Measurements from ENCODE around the gene PDE4D. TPM values are rescaled to one million over a fixed set of nuclear protein-coding genes. Genes with fewer than 3 reads are reported as not detected.

The PDE4D gene
- total RNA-seq, 1 donor from 2014 or later: 13.2 TPM

DNA sequence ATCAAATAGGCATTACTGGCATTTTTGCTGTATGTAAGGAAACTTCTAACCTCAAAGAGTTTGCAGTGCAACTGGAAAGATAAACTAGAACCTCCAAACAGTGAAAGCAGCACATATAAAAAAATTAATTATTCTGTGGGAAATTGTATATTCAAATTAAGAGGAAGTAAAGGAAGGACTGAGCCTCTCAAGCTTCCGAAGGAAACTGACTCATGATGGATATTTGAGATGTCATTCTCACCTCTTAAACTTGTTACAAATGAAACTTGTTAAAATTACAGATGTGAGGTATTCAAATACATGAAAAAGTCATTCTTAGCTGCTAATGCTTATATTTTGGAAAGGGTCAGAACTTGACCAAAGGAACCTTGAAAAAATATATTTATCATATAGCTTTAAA lies 538.7 kb downstream of the PDE4D start:
- TF ChIP-seq, protein P1, sequence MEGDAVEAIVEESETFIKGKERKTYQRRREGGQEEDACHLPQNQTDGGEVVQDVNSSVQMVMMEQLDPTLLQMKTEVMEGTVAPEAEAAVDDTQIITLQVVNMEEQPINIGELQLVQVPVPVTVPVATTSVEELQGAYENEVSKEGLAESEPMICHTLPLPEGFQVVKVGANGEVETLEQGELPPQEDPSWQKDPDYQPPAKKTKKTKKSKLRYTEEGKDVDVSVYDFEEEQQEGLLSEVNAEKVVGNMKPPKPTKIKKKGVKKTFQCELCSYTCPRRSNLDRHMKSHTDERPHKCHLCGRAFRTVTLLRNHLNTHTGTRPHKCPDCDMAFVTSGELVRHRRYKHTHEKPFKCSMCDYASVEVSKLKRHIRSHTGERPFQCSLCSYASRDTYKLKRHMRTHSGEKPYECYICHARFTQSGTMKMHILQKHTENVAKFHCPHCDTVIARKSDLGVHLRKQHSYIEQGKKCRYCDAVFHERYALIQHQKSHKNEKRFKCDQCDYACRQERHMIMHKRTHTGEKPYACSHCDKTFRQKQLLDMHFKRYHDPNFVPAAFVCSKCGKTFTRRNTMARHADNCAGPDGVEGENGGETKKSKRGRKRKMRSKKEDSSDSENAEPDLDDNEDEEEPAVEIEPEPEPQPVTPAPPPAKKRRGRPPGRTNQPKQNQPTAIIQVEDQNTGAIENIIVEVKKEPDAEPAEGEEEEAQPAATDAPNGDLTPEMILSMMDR (IDR thresholded peaks at IDR 0.05; ENCODE audit: partially characterized antibody, unreplicated experiment): no peak
- peaks cover 17% of the 10 kb centered on the region for H3K4me1 Mint-ChIP-seq (ENCODE audit: low read depth, unreplicated experiment)
- no peaks in the 10 kb centered on the region for H3K9me3 Mint-ChIP-seq (ENCODE audit: unreplicated experiment)
- no peaks in the 10 kb centered on the region for H3K27me3 Mint-ChIP-seq (ENCODE audit: unreplicated experiment)
- no peak overlapping the region for H3K27ac Mint-ChIP-seq (ENCODE audit: unreplicated experiment)
- H3K36me3 Mint-ChIP-seq (ENCODE audit: unreplicated experiment): no peaks in the 10 kb centered on the region
- no peak overlapping the region for H3K4me3 Mint-ChIP-seq (ENCODE audit: unreplicated experiment)
- DNase-seq: no peak

DNA sequence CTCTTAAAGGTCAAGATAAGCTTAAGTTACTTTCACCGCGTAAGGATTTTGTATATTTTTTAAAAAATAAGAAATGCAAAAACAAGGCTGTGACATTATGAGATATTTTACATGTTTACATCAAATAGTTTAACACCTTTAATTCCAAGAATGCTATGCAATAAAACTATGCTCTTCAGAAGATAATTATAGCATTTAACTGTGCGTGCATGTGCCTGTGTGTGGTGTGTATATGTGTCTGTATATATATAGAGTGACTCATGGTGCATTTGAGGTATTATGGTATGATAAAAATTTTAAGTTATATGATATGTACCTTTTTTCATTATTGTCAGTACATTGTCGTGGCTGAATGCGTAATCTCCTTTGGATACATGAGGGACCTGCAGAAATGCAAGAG lies 539.3 kb downstream of the PDE4D start:
- peaks cover 16% of the 10 kb centered on the region for H3K4me1 Mint-ChIP-seq (ENCODE audit: low read depth, unreplicated experiment)
- no peak overlapping the region for H3K27ac Mint-ChIP-seq (ENCODE audit: unreplicated experiment)
- no peaks in the 10 kb centered on the region for H3K27me3 Mint-ChIP-seq (ENCODE audit: unreplicated experiment)
- no peak for DNase-seq
- H3K9me3 Mint-ChIP-seq (ENCODE audit: unreplicated experiment): no peaks in the 10 kb centered on the region
- no peaks in the 10 kb centered on the region for H3K36me3 Mint-ChIP-seq (ENCODE audit: unreplicated experiment)
- no peak overlapping the region for H3K4me3 Mint-ChIP-seq (ENCODE audit: unreplicated experiment)
- TF ChIP-seq, protein P1 (IDR thresholded peaks at IDR 0.05; ENCODE audit: partially characterized antibody, unreplicated experiment): no peak

DNA sequence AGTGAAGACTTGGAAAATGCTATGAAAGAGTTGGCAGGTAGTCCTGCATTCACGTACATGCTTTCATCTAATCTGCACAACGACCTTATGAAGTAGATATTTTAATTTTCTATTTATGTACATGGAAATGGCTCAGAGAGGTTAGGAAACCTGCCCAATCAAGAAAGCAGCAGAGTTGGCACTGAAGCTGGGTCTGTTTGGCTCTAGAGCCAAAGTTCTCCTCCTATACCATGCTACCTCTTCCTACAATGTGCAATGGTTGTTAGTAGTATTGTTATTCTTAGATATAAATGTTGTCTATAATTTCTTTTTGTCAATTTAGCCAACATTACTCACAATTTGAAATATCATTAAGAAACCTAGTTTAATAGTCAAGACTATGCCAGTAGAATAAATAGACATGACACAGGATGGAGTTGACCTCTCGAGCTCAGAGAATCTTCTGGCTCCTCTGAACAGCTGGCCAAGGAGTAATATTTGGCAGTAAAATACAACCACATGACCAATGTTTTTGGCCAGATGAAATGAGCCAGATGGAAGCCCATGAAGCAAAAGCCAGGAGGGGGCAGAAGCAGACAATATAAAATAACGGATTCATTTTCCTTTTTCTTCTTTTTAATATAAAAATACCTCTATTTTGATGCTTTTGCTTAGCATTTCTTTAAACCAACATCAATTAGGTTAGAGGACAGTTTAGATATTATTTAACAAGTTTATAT lies 542.3 kb downstream of the PDE4D start:
- H3K36me3 Mint-ChIP-seq (ENCODE audit: unreplicated experiment): no peaks in the 10 kb centered on the region
- H3K4me3 Mint-ChIP-seq (ENCODE audit: unreplicated experiment): no peak overlapping the region
- DNase-seq: no peak

GRCh38 chr5:59348189-59348588 lies 545.3 kb downstream of the PDE4D start:
- TF ChIP-seq, protein P1 (IDR thresholded peaks at IDR 0.05; ENCODE audit: partially characterized antibody, unreplicated experiment): no peak
- Mint-ChIP-seq H3K36me3 (ENCODE audit: unreplicated experiment) (no peaks in the 10 kb centered on the region), H3K27ac (ENCODE audit: unreplicated experiment) (no peak overlapping the region)

More for the DNA sequence above, 542.3 kb downstream of the PDE4D start:
- Mint-ChIP-seq H3K9me3 (ENCODE audit: unreplicated experiment) (no peaks in the 10 kb centered on the region), H3K27ac (ENCODE audit: unreplicated experiment) (no peak overlapping the region), H3K4me1 (ENCODE audit: low read depth, unreplicated experiment) (peaks cover 5% of the 10 kb centered on the region), H3K27me3 (ENCODE audit: unreplicated experiment) (no peaks in the 10 kb centered on the region)
- TF ChIP-seq, protein P1 (IDR thresholded peaks at IDR 0.05; ENCODE audit: partially characterized antibody, unreplicated experiment): no peak

DNA sequence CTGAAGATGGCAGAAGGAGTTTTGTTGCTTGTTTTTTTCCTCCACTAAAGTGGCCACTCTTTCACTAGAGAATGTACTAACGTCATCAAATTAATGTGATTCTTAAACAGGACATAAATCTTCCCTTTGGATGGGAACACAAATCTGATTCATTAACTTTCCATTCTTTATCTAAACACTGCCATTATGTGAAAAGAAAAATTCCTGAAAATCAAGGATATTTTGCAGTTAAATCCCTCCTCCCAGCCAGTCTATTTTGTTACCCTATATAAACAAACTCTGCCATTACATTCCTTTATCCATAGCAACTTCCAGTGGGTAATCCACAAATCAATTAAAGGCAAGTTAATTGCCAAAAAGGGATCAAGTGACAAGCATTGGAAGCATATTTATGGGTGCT lies 546.5 kb downstream of the PDE4D start:
- Mint-ChIP-seq H3K27me3 (ENCODE audit: unreplicated experiment) (no peaks in the 10 kb centered on the region), H3K4me1 (ENCODE audit: low read depth, unreplicated experiment) (peaks cover 4% of the 10 kb centered on the region), H3K9me3 (ENCODE audit: unreplicated experiment) (no peaks in the 10 kb centered on the region), H3K4me3 (ENCODE audit: unreplicated experiment) (no peak overlapping the region), H3K36me3 (ENCODE audit: unreplicated experiment) (no peaks in the 10 kb centered on the region), H3K27ac (ENCODE audit: unreplicated experiment) (no peak overlapping the region)
- TF ChIP-seq, protein P1 (IDR thresholded peaks at IDR 0.05; ENCODE audit: partially characterized antibody, unreplicated experiment): no peak
- no peak for DNase-seq

More at GRCh38 chr5:59348189-59348588, 545.3 kb downstream of the PDE4D start:
- no peak for DNase-seq
- Mint-ChIP-seq H3K27me3 (ENCODE audit: unreplicated experiment) (no peaks in the 10 kb centered on the region), H3K4me3 (ENCODE audit: unreplicated experiment) (no peak overlapping the region), H3K4me1 (ENCODE audit: low read depth, unreplicated experiment) (peaks cover 5% of the 10 kb centered on the region), H3K9me3 (ENCODE audit: unreplicated experiment) (no peaks in the 10 kb centered on the region)
